T-helper 2 cell (primary cell): ENCODE data around the gene CTNNA1.
A peak's percentile ranks its signal among the peaks of the same experiment; 100 is the strongest.

Source experiments
- DNase-seq, 5 experiments: peaks; one replicate each; pipeline versions ENCODE4 v3.0.0 to v3.0.0-alpha.2; 2012 to 2022

The CTNNA1 gene

DNA sequence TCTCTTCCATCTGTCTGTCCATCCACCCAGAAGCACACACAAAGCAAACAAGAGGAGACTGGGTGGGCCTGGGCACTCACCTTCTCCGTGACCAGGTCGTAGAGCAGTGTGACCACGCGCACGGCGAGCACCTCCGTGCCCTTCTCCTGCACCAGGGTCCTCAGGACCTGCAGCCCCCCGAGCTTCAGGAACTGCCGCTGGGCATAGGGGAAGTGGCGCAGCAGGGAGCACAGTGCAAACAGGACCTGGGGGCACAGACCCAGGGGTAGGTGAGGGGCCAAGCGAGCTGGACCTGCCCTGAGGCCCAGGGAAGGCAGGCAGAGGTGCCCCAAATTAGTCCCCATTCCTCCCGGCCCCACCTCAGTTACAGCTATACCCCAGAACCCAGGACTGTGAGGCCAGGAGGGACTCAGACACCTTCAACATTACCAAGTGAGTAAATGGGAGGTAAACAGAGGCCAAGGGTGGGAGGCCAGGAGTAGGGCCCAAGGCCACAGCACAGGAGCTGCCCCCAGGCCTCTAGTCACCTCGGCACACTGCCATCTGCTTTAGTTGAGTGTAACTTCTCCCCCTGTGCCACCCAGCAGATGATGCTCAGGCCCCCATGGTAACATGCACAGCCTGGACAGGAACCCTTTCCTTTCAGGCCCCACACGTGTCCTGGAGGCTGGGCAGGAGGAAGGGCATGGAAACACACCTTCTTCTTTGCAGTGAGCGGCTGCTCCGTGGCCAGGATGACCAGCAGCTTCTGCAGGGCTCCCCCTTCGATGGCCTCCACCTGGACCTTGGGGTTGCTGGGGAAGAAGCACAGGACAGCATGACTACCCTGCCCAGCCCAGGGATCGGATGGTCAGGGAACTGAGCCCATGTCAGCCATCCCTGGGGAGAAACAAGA, 198.1 kb downstream of the CTNNA1 start:
- DNase-seq, result no peak

DNA sequence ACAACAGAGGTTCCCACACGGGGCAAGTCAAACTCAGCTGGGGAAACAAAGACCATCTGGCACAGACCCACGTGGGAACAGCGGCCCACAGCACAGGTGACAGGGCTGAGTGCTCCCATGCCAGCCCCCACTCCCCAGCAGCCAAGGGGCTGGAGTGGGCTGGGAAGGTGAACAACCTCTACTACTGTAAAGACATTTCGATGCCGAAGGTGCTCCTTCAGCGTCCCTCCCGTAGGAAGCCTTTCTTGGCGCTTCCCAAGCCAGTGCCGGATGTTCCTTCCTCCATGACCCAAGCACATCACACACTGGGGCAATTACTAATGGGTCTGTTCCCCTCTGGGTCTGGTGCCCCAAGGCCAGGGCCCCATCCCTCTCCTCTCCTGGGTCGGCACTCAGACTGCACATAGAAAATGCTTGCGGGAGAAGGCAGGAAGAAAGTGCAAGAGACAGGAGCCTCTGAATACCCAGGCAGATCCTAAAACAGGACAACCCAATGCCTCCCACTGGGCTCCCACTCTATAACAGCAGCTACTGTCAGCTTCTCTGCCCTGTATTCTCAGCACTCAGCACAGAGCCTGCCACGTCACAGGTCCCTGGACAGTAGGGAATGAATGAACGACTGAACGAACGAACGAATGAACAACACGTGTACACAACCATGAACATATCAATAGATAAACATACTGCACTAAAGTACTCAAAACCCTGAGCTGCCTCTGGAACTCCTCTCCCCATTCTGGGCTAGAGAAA, 198.9 kb downstream of the CTNNA1 start:
- no peak for DNase-seq

DNA sequence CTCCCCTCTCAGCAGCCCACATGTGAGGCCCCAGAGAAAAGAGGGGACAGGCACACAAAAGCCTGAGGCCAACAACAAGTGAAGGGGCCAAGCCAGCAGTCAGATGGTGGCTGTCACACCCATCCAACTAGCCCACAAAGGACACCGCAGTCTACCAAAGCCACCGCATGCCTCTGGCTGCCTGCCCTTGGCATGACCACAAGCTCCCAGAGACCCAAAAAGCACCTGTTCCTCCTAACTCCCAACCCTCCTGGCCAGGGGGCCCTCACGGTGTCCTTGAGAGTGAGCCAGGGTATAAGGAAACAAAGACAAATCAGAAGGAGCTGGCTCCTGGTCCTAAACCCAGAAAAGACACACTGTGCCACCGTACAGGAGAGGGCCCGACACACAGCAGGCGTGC, 199.7 kb downstream of the CTNNA1 start:
- DNase-seq, result no peak

DNA sequence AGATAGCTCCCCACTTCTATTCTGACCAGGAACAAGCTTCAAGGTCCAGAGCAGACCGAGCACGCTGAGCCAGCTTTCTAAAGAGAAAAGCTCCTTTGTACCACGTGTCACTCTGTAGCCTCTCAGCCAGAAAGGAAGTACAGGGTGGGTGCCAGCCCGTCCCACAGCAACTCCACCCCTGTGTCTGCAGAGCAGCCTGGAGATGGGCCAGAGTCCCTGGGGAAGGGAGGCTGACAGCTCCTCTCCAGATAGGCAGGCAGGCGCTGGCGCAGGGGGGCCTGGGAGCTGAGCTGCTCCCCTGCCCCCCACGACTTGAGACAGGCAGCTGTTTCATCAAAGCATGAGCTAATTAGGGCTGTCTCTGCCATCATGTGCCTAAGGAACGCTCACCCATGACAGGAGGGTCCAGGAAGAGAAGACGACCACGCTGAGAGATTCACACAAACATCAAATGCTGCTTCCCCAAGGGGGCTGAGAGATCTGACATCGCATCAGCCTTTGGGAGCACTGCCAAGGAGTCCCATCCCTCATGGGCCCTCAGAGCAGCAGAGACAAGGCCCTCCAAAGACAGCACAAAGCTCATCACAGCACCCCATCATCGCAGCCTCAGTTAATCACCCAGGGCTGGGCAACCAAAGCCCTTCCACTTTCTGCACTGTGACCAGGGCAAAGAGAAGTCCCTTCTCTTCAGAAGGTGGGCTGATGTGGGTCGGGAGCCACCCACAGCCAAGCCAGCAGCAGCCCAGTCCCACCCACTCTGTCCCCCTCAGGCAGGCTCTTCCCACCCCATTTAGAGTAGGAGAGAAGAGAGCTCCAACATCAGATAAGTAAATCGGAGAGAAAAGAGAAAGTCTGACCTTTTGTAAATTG, 200.4 kb downstream of the CTNNA1 start:
- peak in 1 of 5 experiments; percentile 48 for DNase-seq

DNA sequence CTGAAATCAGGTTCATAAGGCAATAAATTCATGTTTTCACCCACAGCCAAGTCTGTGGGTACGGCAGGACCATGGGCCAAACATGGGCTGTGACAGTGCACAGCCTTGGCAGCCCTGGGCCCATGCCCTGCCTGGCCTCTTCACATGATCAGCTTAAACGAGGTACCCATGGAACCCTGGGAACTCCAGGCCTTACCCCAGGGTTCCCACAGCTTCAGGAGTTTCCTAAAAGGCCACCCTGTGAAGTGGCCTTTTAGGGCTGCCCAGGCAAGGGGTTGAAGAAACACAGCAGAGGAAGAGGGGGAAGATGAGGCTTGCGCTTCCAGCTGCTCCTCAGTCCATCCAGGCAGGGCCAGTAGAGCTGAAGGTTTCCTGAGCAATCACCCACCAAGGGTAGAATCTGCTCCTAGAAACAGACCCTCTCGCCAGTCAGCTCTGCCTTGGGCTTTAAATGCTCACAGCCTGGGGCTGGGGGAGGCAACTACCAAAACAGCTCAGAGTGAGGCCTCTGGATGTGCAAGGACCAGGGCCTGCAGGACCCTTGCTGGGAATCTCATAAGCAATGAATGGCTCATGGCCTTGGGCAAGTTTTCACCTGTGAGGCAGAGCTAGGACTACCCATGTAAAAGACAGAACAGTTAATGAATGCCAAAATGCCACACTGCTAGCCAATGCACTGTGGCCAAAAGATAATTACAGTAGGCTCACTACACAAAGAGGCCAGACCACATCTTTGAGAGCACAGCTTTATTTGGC, 201.2 kb downstream of the CTNNA1 start:
- no peak for DNase-seq

DNA sequence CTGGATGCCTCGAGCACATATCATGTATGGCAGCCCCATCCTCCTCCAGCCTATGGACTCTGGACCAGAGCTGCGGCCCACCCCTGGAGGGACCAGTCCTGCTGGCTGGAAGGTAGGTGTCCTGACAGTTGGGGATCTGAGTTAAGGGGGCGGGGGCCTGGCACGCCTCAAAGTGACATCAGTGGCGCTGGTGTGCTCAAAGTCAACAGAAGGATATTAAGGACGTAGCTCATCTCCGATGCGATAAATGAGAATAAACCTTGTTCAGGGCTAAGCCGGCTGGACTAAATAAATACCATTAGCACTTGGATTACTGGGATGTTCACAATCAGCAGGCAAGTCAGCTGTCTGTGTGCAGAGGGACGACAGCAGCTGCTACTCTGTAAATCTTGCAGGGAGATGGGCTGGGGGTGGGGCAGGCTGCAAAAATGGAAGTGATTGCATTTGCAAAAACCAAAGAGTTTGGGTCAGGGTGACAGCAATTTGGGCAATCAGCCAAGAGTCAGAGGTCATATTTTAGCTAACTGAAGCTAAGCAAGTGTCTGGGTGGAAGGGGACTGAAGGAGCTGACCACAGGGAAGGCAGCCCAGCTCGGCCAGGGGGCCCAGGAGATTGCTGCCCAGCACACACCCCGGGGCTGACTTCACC, 201.9 kb downstream of the CTNNA1 start:
- no peak for DNase-seq

DNA sequence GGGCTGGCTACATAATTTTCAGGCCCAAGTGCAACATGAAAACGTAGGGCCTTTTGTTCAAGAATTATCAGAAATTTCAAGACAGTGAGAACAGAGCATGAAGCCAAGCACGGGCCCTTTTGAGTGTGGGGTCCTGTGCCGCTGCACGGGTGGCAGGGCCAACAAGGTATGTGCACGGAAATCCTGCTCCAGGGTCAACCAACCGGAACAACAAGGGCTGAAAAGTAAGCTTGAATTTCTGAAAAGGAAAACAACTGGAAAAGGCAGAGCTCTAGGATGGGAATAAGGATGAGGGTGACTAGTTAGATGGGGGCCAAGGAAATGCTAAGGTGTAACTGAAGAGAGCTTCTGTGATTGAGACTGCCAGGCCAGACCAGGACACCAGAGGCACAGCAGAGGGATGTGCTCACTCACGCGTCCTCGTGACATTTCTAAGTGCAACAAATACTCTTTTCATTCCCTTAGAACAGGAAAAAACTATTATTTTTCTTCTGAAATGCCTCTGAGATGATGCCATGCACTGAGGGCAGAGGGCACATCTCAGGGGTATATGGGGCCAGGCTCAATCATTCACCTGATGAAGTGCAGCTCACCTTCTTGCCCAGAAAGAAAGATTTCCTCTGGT, 202.6 kb downstream of the CTNNA1 start:
- no peak for DNase-seq

DNA sequence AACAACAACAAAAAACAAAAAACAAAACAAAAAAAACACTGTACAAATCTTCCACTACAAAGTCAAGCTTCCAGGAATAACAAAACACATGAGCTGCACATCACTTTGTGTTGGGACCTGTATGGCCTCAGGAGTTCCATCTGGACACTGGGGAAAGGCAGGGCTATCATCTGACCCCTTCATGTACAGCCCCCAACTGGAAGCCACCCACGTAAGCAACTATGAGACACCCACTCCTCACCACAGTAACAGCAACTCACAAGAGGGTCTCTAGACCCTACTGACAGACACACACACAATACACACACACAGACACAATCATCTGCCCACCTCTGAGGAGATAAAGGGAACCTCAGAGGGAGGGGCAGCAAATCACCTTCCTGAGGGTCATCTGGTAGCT, 203.6 kb downstream of the CTNNA1 start:
- no peak for DNase-seq

DNA sequence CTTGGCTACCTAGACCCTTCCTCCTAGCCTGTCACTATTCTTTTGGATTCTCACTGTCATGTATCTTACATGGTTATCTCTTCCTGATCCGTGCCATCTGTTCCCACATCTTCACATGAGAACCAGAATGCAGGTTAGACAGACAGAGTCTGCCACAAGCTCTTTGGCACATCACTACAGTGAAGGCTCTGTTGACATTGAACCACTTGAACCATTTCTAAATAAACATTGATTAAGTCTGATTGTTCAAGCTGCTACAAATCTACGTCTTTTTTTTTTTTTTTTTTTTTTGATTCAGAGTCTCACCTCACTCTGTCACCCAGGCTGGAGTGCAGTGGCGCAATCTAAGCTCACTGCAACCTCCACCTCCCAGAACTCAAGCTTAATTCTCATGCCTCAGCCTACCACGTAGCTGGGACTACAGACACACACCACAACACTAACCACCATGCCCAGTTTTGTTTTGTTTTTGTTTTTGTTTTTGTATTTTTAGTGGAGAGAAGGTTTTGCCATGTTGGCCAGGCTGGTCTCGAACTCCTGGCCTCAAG, 207.0 kb downstream of the CTNNA1 start:
- DNase-seq, result no peak

DNA sequence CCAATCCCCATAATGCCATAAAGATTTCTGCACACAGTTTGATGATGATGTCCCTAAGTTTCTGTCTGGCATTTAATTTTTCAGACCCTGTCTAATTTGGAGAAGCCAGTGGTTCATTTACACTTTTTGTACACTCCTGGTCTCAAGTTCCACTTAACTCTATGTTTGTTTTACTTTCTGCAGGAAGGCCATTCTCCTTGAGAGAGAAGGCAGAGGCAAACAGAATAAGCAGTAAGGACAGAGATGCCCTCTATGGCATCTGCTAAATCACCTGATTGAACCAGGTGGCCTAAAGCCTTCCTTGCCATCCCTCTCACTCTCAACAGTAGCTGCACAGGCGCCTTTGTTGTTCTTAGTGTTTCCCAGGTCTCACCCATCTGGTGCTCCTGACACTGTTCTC, 208.0 kb downstream of the CTNNA1 start:
- DNase-seq, result no peak

DNA sequence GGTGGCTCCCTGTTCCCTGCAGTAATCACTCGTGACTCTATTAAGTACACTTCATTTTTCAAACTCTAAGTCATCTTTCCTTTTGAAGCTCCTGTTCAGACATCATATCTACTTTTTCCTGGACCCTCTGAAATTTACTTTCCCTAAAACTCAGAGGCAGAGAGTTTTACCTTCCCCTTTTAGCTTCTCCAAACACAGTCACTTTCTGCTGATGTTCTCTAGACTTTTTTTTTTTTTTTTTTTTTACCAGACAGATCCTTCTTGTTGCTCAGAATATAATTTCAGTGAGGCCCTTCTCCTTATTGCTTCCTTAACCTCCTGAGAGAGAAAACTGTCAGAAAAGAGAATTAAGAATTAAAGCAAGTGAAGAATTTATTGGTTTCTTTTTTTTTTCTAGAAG, 208.5 kb downstream of the CTNNA1 start:
- no peak for DNase-seq

DNA sequence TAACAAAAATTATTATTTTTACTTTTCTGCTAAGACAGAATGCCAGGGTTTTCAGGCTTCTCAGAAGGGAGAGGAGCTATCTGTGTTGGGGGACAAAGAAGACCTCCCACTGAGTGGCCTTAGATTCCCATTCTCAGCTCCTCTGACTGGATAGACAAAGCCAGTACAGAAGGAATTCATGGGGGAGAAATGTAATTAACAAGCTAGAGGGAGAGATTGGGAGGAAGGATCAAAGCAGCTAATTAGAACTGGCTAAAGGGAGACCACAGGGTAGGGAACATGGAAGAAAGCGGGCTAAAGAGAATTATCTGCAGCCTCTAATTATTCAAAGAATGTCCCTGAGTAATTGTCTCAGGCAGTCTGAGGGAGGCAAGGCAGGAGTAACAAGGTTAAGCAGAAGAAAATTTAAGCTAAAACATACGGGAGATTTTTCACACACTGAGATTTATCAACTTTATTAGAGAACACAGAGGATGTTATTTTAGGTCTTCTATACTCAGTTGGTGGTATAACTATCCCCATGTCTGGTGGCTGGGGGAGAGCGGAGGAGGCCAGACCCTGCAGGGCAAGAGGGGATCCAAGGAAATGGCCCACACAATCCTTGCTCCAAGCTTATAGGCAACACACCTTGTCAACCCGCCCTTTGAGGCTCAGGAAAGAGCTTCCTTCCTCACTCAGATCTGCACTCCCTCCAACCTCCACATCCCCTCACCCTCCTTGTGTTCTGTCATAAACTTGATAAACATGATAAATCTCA, 209.6 kb downstream of the CTNNA1 start:
- DNase-seq, result no peak

DNA sequence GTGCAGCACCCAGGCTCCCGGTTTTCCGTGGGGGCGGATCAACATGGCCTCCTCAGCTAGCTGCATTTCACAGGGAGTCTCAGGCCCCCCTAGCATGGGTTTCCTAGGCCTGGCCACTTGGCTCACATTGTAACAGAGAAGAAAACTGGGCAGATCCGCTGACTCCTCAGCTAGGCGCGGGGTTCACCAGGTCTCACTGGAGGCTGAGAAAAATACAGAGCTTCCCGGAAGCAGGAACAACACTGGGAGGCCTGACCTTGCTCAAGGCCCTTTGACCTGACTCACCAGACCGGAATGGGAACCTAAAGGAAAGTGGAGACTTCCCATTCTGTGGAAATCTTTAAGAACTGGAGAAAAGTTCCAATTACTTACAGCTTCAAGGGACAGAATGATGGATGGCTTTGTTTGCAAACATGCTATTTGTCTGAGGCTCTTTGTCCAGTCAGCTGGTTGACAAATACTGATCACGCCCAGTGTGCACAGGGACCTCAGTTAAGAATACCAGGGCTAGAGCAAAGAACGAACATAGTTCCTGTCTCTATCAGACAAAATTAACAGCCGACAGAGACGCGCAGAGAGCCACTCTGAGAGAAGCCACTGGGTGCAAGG, 210.6 kb downstream of the CTNNA1 start:
- no peak for DNase-seq

DNA sequence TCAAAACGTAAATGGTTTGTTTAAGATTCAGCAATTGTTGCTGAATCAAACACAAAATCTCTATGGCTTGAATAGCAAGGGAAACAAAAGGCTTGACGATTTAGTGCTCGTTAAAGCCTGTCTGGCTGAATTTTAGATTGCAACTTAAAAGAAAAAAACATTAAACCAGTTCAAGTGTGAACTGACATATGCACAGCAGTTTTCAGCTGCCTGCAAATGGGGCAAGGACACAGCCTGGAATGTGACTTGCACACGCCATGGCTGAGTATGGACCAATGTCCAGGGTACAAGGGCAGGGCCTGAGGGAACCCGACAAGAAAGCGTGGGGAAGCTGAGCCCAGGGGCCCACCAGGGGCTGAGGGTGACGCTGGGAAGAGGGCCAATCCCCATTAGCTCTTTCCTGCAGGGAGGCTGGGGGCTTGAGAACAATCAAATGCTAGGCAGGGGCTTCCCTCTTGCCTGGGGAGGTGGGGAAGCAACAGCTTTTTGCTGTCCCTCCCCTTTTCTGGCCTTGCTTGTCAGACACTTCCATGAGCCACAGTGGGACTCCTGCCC, 211.5 kb downstream of the CTNNA1 start:
- DNase-seq, result no peak

DNA sequence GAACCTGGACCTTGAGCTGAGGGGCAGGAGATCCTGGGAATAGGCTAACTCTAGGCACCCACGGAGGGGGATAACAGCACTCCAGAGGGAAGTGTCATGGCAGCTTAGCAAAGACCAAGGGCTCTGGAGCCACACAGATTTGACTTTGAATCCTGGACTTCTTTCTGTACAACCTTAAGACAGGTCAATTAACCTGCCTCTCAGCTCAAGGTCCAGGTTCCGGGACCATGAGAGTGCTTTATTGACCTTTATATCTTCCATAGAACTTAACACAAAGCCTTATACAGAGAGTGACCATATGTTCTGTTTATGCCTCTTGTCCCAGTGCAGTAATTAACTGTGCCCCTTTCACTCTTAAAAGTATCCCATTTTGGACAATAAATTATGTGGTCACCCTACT, 212.4 kb downstream of the CTNNA1 start:
- no peak for DNase-seq

DNA sequence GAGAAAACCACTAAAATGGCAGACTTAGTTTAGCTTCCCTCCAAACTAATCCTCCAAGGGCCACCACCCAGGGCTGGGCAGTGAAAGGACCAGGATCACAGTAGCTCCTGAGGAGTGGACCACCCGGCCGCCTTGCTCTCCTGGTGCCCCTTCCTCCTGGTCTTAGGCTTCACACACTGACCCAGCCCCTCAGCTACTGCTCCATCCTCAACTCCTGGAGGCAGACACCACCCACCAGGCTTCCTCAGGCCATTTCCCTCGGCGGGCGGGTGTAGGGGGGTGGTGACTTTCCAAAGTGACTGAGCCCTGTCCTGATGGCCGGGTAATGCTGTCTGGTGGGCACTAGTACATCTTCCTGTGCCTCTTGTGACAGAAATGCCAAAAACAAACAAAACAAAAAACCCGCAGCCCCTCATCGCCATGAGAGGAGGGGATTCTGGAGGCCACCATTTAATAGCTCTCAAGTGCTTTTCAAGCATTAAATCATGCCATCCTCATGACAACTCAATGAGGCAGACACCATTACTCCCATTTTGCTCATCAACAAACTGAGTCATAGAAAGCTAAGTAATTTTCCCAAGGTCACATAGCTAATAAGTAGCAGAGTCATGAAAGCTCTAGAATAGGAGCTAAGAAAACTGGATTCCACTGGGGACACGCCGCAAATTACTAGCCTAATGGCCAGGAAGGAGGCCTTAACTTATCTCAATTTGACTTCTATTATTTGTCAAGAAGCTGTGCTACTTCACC, 213.2 kb downstream of the CTNNA1 start:
- no peak for DNase-seq

DNA sequence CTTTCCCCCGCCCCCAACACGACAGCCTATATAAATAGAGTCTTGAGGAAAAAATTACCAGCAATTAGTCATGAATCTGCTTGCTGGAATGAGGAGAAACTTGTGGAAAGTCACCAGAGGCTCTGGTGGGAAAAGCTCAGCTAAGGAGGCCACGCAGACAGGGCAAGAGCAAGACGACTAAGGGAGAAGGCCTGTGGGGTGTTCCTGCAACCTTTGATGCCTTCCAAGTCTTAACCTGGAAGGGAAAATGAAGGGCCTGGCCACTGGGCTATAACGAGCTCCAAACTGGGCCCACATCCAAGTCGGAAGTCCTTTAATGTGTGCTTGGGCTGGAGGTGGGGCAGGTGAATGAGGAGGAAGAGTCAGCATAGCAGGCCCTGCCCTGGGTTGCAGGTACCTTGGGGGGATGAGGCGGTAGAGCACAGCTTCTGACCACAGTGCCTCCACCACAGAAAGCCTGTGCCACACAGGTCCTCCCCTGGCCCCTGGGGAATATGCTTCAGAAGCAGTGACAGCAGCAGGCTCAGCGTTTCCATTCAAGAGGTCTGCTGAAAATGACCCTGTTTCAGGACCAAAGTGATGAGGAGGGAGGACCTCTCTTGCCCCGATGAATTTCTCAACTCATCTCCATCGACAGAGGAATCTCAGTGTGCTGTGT, 214.7 kb downstream of the CTNNA1 start:
- no peak for DNase-seq

DNA sequence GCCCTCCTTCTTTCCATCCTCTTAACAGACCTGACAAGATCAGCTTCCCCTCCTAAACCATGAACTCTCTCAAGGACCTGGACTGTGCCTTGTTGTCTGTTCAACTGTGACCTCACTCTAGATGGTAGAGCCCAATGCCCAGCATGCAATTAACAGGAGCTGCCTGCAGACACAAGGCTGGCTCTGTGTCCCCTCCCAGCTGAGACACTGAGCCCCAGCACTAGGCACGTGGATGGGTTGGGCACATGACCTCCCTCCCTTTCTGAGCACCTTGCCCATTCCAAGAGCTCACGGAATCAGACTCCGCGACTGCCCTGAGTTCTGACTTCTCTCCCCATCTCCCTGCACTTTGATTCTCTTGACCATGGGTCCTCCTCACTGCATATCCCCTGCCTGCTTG, 215.4 kb downstream of the CTNNA1 start:
- DNase-seq, result no peak
